Fibroblast of skin of abdomen (primary cell): ENCODE data around the gene LIM2.

Experiments
- DNase-seq: peaks from one replicate; pipeline ENCODE4 v3.0.0-alpha.2; 2013

Gene LIM2

GRCh38 chr19:51338563-51339312 is 49.0 kb downstream of the LIM2 start:
- peak; percentile 66 for DNase-seq

- DNase-seq: no peak
These were observed 49.8 kb downstream of the LIM2 start for GRCh38 chr19:51337861-51338562.

DNA sequence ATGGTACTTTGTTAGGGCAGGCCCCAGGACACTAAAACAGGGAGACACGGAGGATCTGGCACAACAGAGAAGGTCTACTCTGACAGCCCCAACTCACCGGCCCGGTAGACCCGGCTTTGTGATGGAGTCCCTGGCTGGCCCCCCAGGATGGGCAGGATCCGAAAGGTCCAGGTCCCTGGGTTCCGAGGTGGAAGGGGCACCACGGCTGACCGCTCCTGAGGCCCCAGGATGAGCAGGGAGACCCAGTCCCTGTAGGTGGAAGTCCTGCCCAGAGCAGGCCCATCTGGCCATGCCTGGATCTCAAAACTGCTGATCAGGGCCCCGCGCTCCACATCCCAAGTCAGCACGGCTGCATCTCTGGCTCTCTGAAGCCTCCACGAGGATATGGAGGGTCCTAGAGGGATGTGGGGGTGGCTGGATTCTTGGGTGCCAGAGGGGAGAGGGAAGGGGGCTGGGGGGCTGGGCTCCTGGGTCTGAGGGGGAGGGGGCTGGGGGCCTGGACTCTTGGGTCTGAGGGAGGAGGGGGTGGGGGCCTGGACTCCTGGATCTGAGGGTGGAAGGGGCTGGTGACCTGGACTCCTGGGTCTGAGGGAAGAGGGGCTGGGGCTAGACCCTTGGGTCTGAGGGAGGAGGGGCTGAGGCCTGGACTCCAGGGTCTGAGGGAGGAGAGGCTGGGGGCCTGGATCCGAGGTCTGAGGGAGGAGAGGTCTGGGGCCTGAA is 50.5 kb downstream of the LIM2 start:
- no peak for DNase-seq

DNA sequence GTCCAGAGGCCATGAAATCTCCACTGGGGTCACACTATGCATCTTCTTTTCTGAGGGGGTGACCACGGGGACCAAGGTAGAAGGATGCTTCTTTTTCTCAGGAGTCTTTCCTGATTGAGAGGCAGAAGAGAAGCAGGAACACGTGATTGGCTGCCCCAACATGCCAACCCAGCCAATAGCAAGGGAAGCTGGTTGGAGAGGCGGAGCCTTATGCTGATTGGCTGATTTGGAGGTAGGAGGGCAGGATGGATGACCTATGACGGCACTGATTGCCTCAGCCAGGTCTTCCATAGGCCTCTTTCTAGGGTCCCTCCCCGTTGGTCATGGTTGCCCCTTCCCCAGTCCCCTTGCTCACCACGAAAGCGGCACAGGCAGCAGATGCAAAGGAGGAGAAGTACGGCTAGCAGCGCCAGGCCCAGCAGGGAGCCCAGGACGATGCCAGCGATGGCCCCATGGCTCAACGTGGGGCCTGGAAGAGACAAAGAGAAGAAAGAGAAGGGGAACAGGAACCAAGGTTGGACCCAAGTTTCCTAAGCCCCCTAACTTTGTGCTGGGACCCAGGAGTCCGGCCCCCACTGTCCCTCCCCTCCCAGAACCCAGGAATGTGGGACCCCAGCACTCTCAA is 53.8 kb downstream of the LIM2 start:
- DNase-seq: no peak

DNA sequence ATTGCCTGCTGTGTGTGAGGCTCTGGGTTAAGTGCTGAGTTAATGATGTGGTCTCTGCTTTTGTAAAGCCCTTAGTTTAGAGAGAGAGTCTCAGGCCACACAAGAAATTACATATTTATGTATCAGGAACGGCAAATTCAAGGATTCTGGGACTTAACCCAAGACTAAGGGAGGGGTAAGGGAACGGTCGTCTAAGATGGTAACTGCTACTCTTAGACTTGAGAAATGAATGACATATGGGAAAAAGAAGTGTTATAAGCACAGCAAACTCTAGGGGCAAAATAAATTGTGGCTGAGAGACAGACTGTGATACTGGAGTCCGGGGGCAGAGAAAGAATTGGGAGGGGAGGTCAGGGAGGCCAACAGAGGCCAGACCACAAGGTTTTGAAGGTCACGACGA is 56.1 kb downstream of the LIM2 start:
- no peak for DNase-seq

DNA sequence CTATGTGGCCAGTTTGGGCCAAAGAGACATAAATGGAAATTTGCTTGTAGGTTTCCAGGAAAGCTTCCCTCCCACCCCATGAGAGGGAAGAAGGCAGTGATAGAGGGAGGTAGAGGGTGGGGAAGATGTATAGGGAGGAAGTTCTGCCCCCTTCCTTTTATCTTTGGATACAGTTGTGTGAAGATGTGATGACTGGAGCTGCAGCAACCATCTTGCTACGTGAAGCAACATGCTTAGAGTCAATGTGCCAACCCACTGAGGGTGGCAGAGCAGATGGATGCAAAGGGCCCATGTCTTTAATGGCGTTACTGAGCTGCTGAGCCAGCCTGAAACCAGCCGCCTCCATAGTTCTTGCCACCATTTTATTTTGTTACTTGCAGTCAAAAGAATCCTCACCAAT is 56.6 kb downstream of the LIM2 start:
- no peak for DNase-seq

- DNase-seq: no peak
These were observed 57.4 kb downstream of the LIM2 start for GRCh38 chr19:51330366-51330765.
